GM18507 (cell line): Measurements from ENCODE around the gene ELN.

Experiments used
- DNase-seq: peaks from one replicate; pipeline ENCODE4 v3.0.0; 2011; ENCODE audit warnings: low read depth; ENCODE audit not compliant: insufficient read length; ENCODE audit errors: extremely low spot score
- FAIRE-seq: peaks from 2 replicates; lab custom pipeline; 2011; peaks lifted over from hg19 to GRCh38; lab: Jason Lieb, UNC

Gene ELN

GRCh38 chr7:74082770-74083116, 54.8 kb downstream of the ELN start:
- no peak for FAIRE-seq
- no peak for DNase-seq

GRCh38 chr7:74083117-74083876, 55.3 kb downstream of the ELN start, which contains the start of gene LIMK1:
Gene LIMK1 (plus strand): TSS chr7:74083804. CDS start chr7:74083991, 187 bp downstream.
- FAIRE-seq = peak; percentile 67

GRCh38 chr7:74083928-74084721, 56.2 kb downstream of the ELN start:
- DNase-seq = no peak
- FAIRE-seq = no peak

More at GRCh38 chr7:74083117-74083876, 55.3 kb downstream of the ELN start, which contains the start of gene LIMK1:
- peak; percentile 90 for DNase-seq

- DNase-seq (no peak), FAIRE-seq (no peak)
Measured at GRCh38 chr7:74084722-74085578, 57.0 kb downstream of the ELN start.

GRCh38 chr7:74087791-74088453, 59.9 kb downstream of the ELN start:
- DNase-seq (no peak), FAIRE-seq (no peak)

GRCh38 chr7:74092321-74092963, 64.5 kb downstream of the ELN start:
- DNase-seq (no peak), FAIRE-seq (peak; percentile 71)

GRCh38 chr7:74092964-74093471, 65.0 kb downstream of the ELN start:
- FAIRE-seq = peak; percentile 88

GRCh38 chr7:74093671-74094223, 65.8 kb downstream of the ELN start:
- FAIRE-seq = no peak

More at GRCh38 chr7:74092964-74093471, 65.0 kb downstream of the ELN start:
- DNase-seq = peak; percentile 66

GRCh38 chr7:74094224-74095101, 66.5 kb downstream of the ELN start:
- DNase-seq (no peak), FAIRE-seq (peak; percentile 85)

More at GRCh38 chr7:74093671-74094223, 65.8 kb downstream of the ELN start:
- DNase-seq = no peak

GRCh38 chr7:74095135-74095534, 67.2 kb downstream of the ELN start:
- FAIRE-seq = no peak
- no peak for DNase-seq

- FAIRE-seq (no peak), DNase-seq (no peak)
Measured at GRCh38 chr7:74097937-74098614, 70.1 kb downstream of the ELN start.

GRCh38 chr7:74099031-74099430, 71.1 kb downstream of the ELN start:
- FAIRE-seq = no peak
- DNase-seq = no peak

- no peak for DNase-seq
- FAIRE-seq = peak; percentile 75
Measured at GRCh38 chr7:74101061-74101681, 73.2 kb downstream of the ELN start.

- FAIRE-seq = no peak
- DNase-seq = no peak
Measured at GRCh38 chr7:74103219-74103772, 75.3 kb downstream of the ELN start.

- DNase-seq = no peak
Measured at GRCh38 chr7:74104702-74105101, 76.7 kb downstream of the ELN start.

GRCh38 chr7:74105992-74106391, 78.0 kb downstream of the ELN start:
- FAIRE-seq = no peak
- DNase-seq = no peak

More at GRCh38 chr7:74104702-74105101, 76.7 kb downstream of the ELN start:
- no peak for FAIRE-seq
